Ovary (tissue), 9 donors: ENCODE data around the gene ABCC2. TPM values are rescaled to one million over a fixed set of nuclear protein-coding genes. Genes with fewer than 3 reads are reported as not detected.

Experiments used
- DNase-seq, 5 donors: peaks; one replicate each; pipeline ENCODE4 v3.0.0-alpha.2; 2019 to 2020
- H3K27ac ChIP-seq, 2 donors: fragments of 200-600 bp; one replicate each; pipeline versions ENCODE4 v1.5.1 to v1.8.0; 2019 to 2022
- H3K27me3 ChIP-seq: fragments of 200-600 bp; one replicate; pipeline ENCODE4 v1.8.0; 2022
- H3K36me3 ChIP-seq: fragments of 200-600 bp; sonication (generic); one replicate; pipeline ENCODE4 v1.5.1; 2019
- H3K4me1 ChIP-seq: one replicate; pipeline ENCODE4 v1.8.1; 2013; ENCODE audit warnings: mild to moderate bottlenecking, moderate library complexity; ENCODE audit not compliant: insufficient read depth
- H3K4me3 ChIP-seq: fragments of 200-600 bp; sonication (generic); one replicate; pipeline ENCODE4 v1.5.1; 2017
- H3K9me3 ChIP-seq, 2 donors: fragments of 200-600 bp in 1 of 2; sonication (generic) in 1 of 2; one replicate each; pipeline versions ENCODE4 v1.5.1 to v1.8.1; 2013 to 2019; ENCODE audit warnings: mild to moderate bottlenecking in 1 of 2, moderate library complexity in 1 of 2
- EP300 ChIP-seq: sonication (generic); formaldehyde crosslinking; IDR thresholded peaks from one replicate; pipeline ENCODE4 v1.6.1; 2017; ENCODE audit warnings: antibody characterized with exemption
- POLR2A ChIP-seq: fragments of 450-650 bp; IDR thresholded peaks from one replicate; pipeline ENCODE4 v1.6.1; 2017; ENCODE audit warnings: antibody characterized with exemption, mild to moderate bottlenecking, moderate library complexity
- WGBS, 3 donors: extraction: QIAGEN DNeasy Blood & Tissue Kit in 1 of 3; methylation state at CpG; one replicate each; pipeline versions ENCODE4 v1.1.5 to v1.1.7; 2013 to 2017; 5-methylcytosine and 5-hydroxymethylcytosine counted together
- intact Hi-C, 4 donors: fragments of 100-400 bp; cut with DNase I; formaldehyde crosslinking; loops; one replicate each; pipeline versions ENCODE4 v1.11.0 to v1.15.1; 2022 to 2023
- polyA plus RNA-seq, 2 donors: library from polyadenylated mRNA; stranded (reverse); fragments of 200-250 nt in 1 of 2; fragments of 350-450 nt in 1 of 2; fragmentation: Illumina TruSeq in 1 of 2; extraction: RNeasy Lipid Tissue Mini Kit (QIAGEN cat#74804) in 1 of 2; gene quantifications; one replicate each; pipeline ENCODE4 v1.2.3, GENCODE V29; 2013 to 2014
- total RNA-seq, 7 donors: library from RNA; depleted of rRNA in 2 of 7; stranded (reverse); fragments of >200 nt in 2 of 7; fragmentation: NEBNext Ultra II Directional in 3 of 7; extraction: Animal tissue kit (Norgen Biotek cat#: 25700) in 3 of 7; gene quantifications; one replicate each; pipeline versions ENCODE4 v1.1.0 to v1.2.4, GENCODE V29; 2016 to 2023
- TF ChIP-seq, protein P1 (sequence below), 3 donors: fragments of 450-650 bp in 2 of 3; fragments of 200-600 bp in 1 of 3; IDR thresholded peaks; one replicate each; pipeline versions ENCODE4 v1.5.1 to v1.8.0; 2016 to 2022; ENCODE audit warnings: antibody characterized with exemption in 3 of 3, mild to moderate bottlenecking in 1 of 3
- donor health status: DM: no; HTN: no; CAD: no; lungs with moderate emphysema.
- donor health status: DM: no; HTN: no; CAD: no.
- donor health status: Bipolar disorder and iron deficiency.
- donor health status: DM: yes; HTN: yes; CAD: no.
- donor health status: DM: no; HTN: no; CAD: no.
- donor health status: DM: yes; HTN: yes; CAD: no.

ABCC2 gene
- total and polyA plus RNA-seq, 9 donors, result 0.22 to 1.8 (median 0.84) TPM

DNA sequence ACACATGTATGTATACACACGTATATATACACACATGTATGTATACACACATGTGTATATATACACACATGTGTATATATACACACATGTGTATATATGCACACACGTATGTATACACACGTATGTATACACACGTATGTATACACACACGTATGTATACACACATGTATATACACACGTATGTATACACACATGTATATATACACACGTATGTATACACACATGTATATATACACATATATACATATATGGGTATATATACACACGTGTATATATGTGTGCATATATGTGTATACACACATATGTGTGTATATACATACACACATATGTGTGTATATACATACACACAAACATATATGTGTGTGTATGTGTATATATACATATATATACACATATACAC, 31.7 kb downstream of the ABCC2 start:
- TF ChIP-seq, protein P1, sequence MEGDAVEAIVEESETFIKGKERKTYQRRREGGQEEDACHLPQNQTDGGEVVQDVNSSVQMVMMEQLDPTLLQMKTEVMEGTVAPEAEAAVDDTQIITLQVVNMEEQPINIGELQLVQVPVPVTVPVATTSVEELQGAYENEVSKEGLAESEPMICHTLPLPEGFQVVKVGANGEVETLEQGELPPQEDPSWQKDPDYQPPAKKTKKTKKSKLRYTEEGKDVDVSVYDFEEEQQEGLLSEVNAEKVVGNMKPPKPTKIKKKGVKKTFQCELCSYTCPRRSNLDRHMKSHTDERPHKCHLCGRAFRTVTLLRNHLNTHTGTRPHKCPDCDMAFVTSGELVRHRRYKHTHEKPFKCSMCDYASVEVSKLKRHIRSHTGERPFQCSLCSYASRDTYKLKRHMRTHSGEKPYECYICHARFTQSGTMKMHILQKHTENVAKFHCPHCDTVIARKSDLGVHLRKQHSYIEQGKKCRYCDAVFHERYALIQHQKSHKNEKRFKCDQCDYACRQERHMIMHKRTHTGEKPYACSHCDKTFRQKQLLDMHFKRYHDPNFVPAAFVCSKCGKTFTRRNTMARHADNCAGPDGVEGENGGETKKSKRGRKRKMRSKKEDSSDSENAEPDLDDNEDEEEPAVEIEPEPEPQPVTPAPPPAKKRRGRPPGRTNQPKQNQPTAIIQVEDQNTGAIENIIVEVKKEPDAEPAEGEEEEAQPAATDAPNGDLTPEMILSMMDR (IDR thresholded peaks at IDR 0.05), result no peak
- TF ChIP-seq POLR2A (no peak), EP300 (no peak)
- no peaks in the 10 kb centered on the region for H3K36me3 ChIP-seq
- DNase-seq, result no peak
- no peaks in the 10 kb centered on the region for H3K9me3 ChIP-seq
- H3K4me1 ChIP-seq, result no peaks in the 10 kb centered on the region
- 71 to 90% (median 76%) methylated on average over 4 to 8 of the region's 8 CpGs for whole genome bisulfite sequencing, 3 donors
- H3K4me3 ChIP-seq, result no peak overlapping the region
- intact Hi-C loops, result no loop called here
- no peak overlapping the region for H3K27ac ChIP-seq
- no peaks in the 10 kb centered on the region for H3K27me3 ChIP-seq

DNA sequence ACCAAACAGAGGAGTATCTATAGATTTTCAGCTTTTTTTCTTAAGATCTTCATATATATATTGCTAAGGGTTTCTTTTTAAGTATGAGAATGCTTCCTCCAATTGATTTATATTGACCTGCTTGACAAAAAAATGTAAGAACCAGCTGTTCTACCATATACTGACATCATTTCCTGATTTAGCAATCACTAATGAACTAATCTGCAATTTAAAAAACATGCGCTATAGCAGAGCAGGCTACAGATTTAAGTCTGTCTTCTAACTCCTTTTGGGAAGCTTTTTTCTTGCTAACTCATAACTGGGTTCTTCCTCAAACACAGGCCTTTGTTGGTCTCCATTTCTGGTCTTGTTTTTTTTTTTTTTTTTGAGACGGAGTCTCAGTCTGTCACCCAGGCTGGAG, 33.2 kb downstream of the ABCC2 start:
- TF ChIP-seq, protein P1 (IDR thresholded peaks at IDR 0.05), result no peak
- no peak for TF ChIP-seq POLR2A
- no peak for TF ChIP-seq EP300
- Histone ChIP-seq H3K4me3 (no peak overlapping the region), H3K4me1 (no peaks in the 10 kb centered on the region), H3K36me3 (no peaks in the 10 kb centered on the region), H3K9me3 (no peaks in the 10 kb centered on the region), H3K27me3 (no peaks in the 10 kb centered on the region), H3K27ac (no peak overlapping the region)
- 81 to 89% (median 85%) methylated on average over 2 of the region's 2 CpGs for WGBS, 3 donors
- DNase-seq, result no peak
- intact Hi-C loops, result no loop called here

DNA sequence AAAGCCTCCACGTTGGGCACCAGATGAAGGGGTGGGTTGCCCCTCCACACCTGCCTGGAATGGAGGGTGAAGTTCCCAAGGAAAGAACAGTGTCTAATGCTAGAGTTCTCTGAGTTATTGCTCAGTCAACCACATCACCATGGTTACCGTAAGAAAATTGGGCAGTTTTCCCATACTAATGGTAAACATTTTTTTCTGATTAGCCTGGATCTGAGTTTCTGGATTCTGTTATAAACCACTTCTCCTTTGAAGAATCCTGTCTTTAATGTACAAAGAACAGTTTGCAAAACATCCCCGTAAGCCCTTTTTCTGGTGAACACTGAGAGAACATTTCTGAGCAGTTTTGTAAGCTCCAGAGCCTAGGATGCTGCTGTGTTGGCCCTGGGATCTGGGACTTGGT, 45.5 kb downstream of the ABCC2 start:
- H3K27me3 ChIP-seq, result no peaks in the 10 kb centered on the region
- no peaks in the 10 kb centered on the region for H3K4me1 ChIP-seq
- no peak for DNase-seq
- no peaks in the 10 kb centered on the region for H3K36me3 ChIP-seq
- WGBS, 3 donors, result 84 to 89% (median 85%) methylated on average over 3 of the region's 3 CpGs
- TF ChIP-seq EP300 (no peak), POLR2A (no peak)
- intact Hi-C loops, result no loop called here
- no peak overlapping the region for H3K4me3 ChIP-seq
- no peak overlapping the region for H3K27ac ChIP-seq
- H3K9me3 ChIP-seq, result no peaks in the 10 kb centered on the region

DNA sequence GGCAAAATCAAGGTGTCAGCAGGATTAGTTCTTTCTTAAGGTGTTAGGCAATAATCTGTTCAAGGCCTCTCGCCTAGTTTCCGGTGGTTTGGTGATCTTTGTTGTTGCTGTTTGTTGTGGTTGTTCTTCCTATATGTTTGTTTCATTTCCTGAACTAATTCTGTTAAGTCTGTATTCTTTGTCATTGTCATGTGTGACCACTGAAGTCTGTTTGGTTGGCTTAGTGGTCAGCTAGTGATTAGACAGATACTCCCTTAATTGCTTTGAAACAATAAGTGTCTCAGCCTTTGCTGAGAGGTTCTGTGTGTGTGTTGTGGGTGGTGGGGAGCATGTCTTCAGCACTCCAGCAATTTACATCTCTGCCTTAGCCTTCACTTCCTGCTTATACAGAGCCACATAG, 46.0 kb downstream of the ABCC2 start:
- intact Hi-C loops, result no loop called here
- 87 to 96% (median 93%) methylated on average over 2 of the region's 2 CpGs for WGBS, 3 donors

DNA sequence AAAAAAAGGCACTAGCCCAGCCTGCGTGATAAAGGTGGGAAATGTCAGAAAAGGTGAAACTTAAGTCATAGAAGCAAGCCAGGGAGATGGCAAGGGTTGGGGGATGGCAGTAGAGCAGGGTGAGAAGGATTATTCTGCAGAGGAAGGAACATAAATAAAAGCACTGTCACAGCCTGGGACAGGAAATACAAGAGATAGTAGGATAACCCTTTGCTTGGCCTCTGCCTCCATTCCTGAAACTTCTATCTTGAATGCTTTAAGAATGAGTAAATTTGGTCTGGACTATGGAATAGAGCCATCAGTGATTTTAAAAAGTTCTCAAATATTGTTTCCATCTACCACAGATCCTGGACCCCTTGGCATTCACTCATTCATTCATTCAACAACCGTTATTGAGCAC, 50.0 kb downstream of the ABCC2 start:
- H3K9me3 ChIP-seq, result no peaks in the 10 kb centered on the region
- intact Hi-C loops, result no loop called here
- no peaks in the 10 kb centered on the region for H3K27me3 ChIP-seq
- no peak overlapping the region for H3K27ac ChIP-seq
- no peaks in the 10 kb centered on the region for H3K36me3 ChIP-seq
- no peak for TF ChIP-seq EP300
- no peak for TF ChIP-seq POLR2A
- TF ChIP-seq, protein P1 (IDR thresholded peaks at IDR 0.05), result no peak
- H3K4me3 ChIP-seq, result no peak overlapping the region
- WGBS, 3 donors, result 82 to 90% (median 87%) methylated on average over 2 of the region's 2 CpGs
- no peak for DNase-seq
- no peaks in the 10 kb centered on the region for H3K4me1 ChIP-seq

More for the DNA sequence above, 46.0 kb downstream of the ABCC2 start:
- H3K27me3 ChIP-seq, result no peaks in the 10 kb centered on the region
- no peak overlapping the region for H3K4me3 ChIP-seq
- no peaks in the 10 kb centered on the region for H3K36me3 ChIP-seq
- H3K27ac ChIP-seq, result no peak overlapping the region
- DNase-seq, result no peak
- H3K9me3 ChIP-seq, result no peaks in the 10 kb centered on the region
- TF ChIP-seq EP300, result no peak
- TF ChIP-seq, protein P1 (IDR thresholded peaks at IDR 0.05), result no peak
- TF ChIP-seq POLR2A, result no peak
- no peaks in the 10 kb centered on the region for H3K4me1 ChIP-seq
